ENCODE results near the gene ELMO2. TPM values are rescaled to one million over a fixed set of nuclear protein-coding genes. Genes with fewer than 3 reads are reported as not detected.

The ELMO2 gene
- total and polyA plus RNA-seq, 8 donors: 9.9 to 37.7 (median 22.5) TPM

DNA sequence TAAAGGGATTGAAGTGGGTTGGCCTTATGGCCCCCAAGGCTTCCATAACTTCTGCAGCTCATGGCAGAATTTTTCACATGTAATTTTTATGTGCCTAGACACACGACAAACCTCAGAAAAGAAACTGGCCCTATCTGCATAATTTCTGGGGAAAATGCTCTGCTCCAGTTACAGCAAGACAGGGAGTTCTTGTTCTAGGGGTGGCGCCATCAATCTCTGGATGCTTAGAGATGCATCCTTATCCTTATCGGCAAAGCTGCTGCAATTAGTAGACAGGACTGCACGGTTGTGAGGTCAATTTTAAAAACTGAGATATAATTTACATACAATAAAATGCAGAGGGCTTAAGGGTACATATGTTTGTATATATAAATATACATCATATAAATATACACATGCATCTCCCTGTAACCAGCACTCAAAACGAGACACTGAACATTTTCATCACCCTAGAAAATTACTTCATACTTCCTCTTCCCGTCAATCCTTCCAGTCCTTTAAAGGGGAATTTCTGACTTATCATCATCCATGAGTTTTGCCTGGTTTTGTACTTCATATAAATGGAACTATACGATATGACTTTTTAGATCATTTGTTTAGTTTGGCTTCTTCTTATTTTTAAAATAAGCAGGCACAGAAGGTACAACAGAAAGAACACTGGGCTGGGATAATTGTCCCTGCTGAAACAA, 10.2 kb downstream of the ELMO2 start:
- TF ChIP-seq EP300 (IDR thresholded peaks at IDR 0.05) (no peak), POLR2A (IDR thresholded peaks at IDR 0.05) (no peak), POLR2AphosphoS5 (IDR thresholded peaks at IDR 0.05) (no peak), CTCF (IDR thresholded peaks at IDR 0.05) (no peak)
- Histone ChIP-seq H3K27ac (no peak overlapping the region), H3K36me3 (peaks cover 33 to 65% (median 60%) of the 10 kb centered on the region in 4 donors), H3K4me3 (no peak overlapping the region), H3K9me3 (no peaks in the 10 kb centered on the region), H3K4me1 (peaks cover 26 to 62% (median 34%) of the 10 kb centered on the region in 4 donors), H3K27me3 (no peaks in the 10 kb centered on the region)
- WGBS, 5 donors: 72 to 82% (median 74%) methylated on average over 7 of the region's 7 CpGs
- intact Hi-C loops (cut with DNase I; ENCODE audit: low total_unique reads): no loop called here
- no peak for DNase-seq

GRCh38 chr20:46394872-46395760, 11.3 kb downstream of the ELMO2 start:
- Histone ChIP-seq H3K9me3 (no peaks in the 10 kb centered on the region), H3K27me3 (no peaks in the 10 kb centered on the region), H3K36me3 (peaks cover 44 to 76% (median 71%) of the 10 kb centered on the region in 4 donors), H3K4me3 (no peak overlapping the region), H3K27ac (no peak overlapping the region), H3K4me1 (peaks cover 15 to 51% (median 24%) of the 10 kb centered on the region in 4 donors)
- 66 to 79% (median 69%) methylated on average over 11 of the region's 11 CpGs for WGBS, 5 donors
- intact Hi-C loops (cut with DNase I; ENCODE audit: low total_unique reads): no loop called here
- no peak for DNase-seq
- TF ChIP-seq EP300 (IDR thresholded peaks at IDR 0.05) (no peak), POLR2AphosphoS5 (IDR thresholded peaks at IDR 0.05) (no peak), POLR2A (IDR thresholded peaks at IDR 0.05) (no peak), CTCF (IDR thresholded peaks at IDR 0.05) (no peak)

DNA sequence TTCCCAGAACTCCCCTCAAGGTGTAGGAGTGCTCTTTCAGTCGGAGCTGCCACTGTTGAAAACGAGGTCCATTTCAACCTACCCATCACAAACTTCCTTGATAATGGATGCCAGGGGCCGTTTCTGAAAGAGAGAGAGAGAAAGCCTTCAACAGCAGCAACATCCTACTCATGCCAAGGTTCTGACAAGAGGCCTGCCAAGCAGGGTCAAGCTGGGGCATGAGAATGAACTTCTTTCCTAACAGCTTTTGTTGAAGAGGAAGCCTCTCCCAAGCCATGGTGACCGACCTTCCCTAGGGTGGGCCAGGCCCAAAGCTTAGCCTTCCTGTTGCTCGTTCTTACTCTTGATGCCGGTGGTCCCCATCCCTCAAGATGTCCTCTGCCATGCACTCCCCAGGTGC, 12.4 kb downstream of the ELMO2 start:
- TF ChIP-seq CTCF (IDR thresholded peaks at IDR 0.05): no peak
- TF ChIP-seq POLR2A (IDR thresholded peaks at IDR 0.05): no peak
- TF ChIP-seq POLR2AphosphoS5 (IDR thresholded peaks at IDR 0.05): no peak
- no peak for TF ChIP-seq EP300 (IDR thresholded peaks at IDR 0.05)
- WGBS, 5 donors: 76 to 87% (median 85%) methylated on average over 6 of the region's 6 CpGs
- intact Hi-C loops (cut with DNase I; ENCODE audit: low total_unique reads): no loop called here
- H3K4me3 ChIP-seq: no peak overlapping the region
- H3K36me3 ChIP-seq: peaks cover 47 to 87% (median 81%) of the 10 kb centered on the region in 4 donors
- H3K27me3 ChIP-seq: no peaks in the 10 kb centered on the region
- H3K4me1 ChIP-seq: peaks cover 3 to 39% (median 12%) of the 10 kb centered on the region in 4 donors
- no peak overlapping the region for H3K27ac ChIP-seq
- no peaks in the 10 kb centered on the region for H3K9me3 ChIP-seq
- no peak for DNase-seq

DNA sequence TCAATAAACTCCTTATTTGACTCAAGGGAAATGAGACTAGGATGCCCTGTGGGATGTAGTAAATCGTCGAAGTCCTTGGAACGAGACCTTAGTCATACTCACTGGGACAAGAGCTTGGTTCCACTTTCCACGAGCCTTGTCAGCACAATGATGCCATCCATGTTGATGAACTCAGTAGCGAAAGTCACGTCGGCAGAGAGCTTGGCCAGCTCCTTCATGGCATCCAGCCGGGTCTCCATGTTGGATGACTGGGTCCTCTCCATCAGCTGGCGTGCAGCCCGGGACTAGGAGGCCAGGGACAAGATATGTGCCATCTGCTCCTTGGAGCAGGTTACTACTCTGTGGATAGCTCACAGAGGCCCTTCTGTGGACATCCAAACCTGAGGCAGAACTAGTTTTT, 17.5 kb downstream of the ELMO2 start:
- Histone ChIP-seq H3K4me1 (no peaks in the 10 kb centered on the region), H3K27me3 (no peaks in the 10 kb centered on the region), H3K36me3 (peaks cover 75 to 100% (median 100%) of the 10 kb centered on the region in 4 donors), H3K4me3 (no peak overlapping the region), H3K27ac (no peak overlapping the region), H3K9me3 (no peaks in the 10 kb centered on the region)
- no peak for TF ChIP-seq POLR2AphosphoS5 (IDR thresholded peaks at IDR 0.05)
- no peak for TF ChIP-seq EP300 (IDR thresholded peaks at IDR 0.05)
- TF ChIP-seq CTCF (IDR thresholded peaks at IDR 0.05): no peak
- TF ChIP-seq POLR2A (IDR thresholded peaks at IDR 0.05): no peak
- intact Hi-C loops (cut with DNase I; ENCODE audit: low total_unique reads): no loop called here
- WGBS, 5 donors: 82 to 92% (median 86%) methylated on average over 10 of the region's 10 CpGs
- DNase-seq: no peak

Measured in stomach (tissue), 9 donors.